Choroid plexus epithelial cell (primary cell): Measurements from ENCODE around the gene MFN2.
A peak's percentile ranks its signal among the peaks of the same experiment; 100 is the strongest.

Experiments
- DNase-seq: peaks from one replicate; pipeline ENCODE4 v3.0.0-alpha.2; 2010; ENCODE audit warnings: low read depth
- H3K4me3 ChIP-seq: 2 replicates; pipeline ENCODE4 v1.5.1; 2011; ENCODE audit warnings: low read depth, mild to moderate bottlenecking, control low read depth, low read length, moderate library complexity
- CTCF ChIP-seq: conservative IDR thresholded peaks from 2 replicates; pipeline ENCODE4 v1.5.1; 2011; ENCODE audit warnings: low read depth, mild to moderate bottlenecking, control low read depth, inconsistent platforms, low read length, moderate library complexity

Gene MFN2

GRCh38 chr1:11998636-11999035 is 18.4 kb downstream of the MFN2 start:
- no peak for TF ChIP-seq CTCF
- no peak for DNase-seq
- H3K4me3 ChIP-seq, result no peak overlapping the region

GRCh38 chr1:11999236-11999635 is 19.0 kb downstream of the MFN2 start:
- no peak for DNase-seq
- no peak for TF ChIP-seq CTCF
- no peak overlapping the region for H3K4me3 ChIP-seq

- DNase-seq, result peak; percentile 82
- H3K4me3 ChIP-seq, result no peak overlapping the region
- peak; percentile 77 for TF ChIP-seq CTCF
These were observed 21.1 kb downstream of the MFN2 start for GRCh38 chr1:12001249-12001917.

- TF ChIP-seq CTCF, result no peak
- peak; percentile 33 for DNase-seq
- no peak overlapping the region for H3K4me3 ChIP-seq
These were observed 21.8 kb downstream of the MFN2 start for GRCh38 chr1:12001996-12002493.

- DNase-seq, result no peak
- no peak for TF ChIP-seq CTCF
- H3K4me3 ChIP-seq, result no peak overlapping the region
These were observed 23.5 kb downstream of the MFN2 start for GRCh38 chr1:12003762-12004161.

- TF ChIP-seq CTCF, result no peak
- H3K4me3 ChIP-seq, result no peak overlapping the region
- no peak for DNase-seq
These were observed 25.4 kb downstream of the MFN2 start for GRCh38 chr1:12005488-12006166.
